ENCODE measurements around the gene FADS2. TPM values are rescaled to one million over a fixed set of nuclear protein-coding genes. Genes with fewer than 3 reads are reported as not detected.

Gene FADS2
- total RNA-seq, 1 donor from 2014 or later: 232 TPM

DNA sequence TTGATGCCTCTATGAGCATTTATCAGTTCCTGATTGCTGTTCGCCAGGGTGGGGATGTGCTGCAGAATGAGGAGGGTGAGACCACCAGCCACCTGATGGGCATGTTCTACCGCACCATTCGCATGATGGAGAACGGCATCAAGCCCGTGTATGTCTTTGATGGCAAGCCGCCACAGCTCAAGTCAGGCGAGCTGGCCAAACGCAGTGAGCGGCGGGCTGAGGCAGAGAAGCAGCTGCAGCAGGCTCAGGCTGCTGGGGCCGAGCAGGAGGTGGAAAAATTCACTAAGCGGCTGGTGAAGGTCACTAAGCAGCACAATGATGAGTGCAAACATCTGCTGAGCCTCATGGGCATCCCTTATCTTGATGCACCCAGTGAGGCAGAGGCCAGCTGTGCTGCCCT, 32.6 kb upstream of the FADS2 start:
- intact Hi-C loops (cut with micrococcal nuclease): loop anchor here (10.0 kb wide), 2 partner anchors 759 to 891 kb away; partner anchors contain the start of gene PRPF19

DNA sequence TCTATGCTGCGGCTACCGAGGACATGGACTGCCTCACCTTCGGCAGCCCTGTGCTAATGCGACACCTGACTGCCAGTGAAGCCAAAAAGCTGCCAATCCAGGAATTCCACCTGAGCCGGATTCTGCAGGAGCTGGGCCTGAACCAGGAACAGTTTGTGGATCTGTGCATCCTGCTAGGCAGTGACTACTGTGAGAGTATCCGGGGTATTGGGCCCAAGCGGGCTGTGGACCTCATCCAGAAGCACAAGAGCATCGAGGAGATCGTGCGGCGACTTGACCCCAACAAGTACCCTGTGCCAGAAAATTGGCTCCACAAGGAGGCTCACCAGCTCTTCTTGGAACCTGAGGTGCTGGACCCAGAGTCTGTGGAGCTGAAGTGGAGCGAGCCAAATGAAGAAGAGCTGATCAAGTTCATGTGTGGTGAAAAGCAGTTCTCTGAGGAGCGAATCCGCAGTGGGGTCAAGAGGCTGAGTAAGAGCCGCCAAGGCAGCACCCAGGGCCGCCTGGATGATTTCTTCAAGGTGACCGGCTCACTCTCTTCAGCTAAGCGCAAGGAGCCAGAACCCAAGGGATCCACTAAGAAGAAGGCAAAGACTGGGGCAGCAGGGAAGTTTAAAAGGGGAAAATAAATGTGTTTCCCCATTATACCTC, 32.1 kb upstream of the FADS2 start:
- intact Hi-C loops (cut with micrococcal nuclease): loop anchor here (10.0 kb wide), 2 partner anchors 759 to 891 kb away; partner anchors contain the start of gene PRPF19

DNA sequence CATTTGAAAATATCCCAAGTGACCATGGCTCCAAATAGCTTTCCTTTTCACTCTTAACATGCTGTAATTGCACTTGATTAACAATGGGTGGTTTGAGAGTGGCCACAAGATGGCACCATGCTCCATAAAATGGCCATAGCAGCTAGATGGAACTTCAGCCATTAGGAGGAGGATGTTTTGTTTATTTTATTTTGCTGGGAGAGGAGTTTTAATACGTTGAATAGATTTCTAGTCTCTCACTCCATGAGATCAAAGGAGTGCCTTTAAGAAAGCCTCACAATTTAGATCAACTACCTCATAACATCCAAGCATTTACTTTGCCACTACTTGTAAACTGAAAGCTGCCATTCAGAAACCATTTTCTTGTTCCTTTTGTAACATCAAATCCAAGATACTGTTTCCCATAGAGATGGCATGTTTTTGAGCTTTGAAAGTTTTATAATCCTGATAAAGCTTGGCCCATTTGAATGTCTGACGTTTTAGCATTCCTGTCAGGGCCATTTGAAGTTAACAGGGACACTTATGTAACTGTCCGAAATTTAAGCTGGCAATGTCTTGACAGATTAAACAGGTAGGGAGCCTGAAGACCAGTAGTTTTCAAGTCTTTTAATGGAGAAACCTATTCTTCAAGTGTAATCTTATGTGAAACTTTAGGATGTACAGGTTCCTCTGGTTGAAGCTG, 30.7 kb upstream of the FADS2 start:
- intact Hi-C loops (cut with micrococcal nuclease): loop anchor here (1.0 to 10.0 kb wide), 15 partner anchors 19 to 893 kb away; partner anchors contain the start of genes FADS3 and PRPF19

DNA sequence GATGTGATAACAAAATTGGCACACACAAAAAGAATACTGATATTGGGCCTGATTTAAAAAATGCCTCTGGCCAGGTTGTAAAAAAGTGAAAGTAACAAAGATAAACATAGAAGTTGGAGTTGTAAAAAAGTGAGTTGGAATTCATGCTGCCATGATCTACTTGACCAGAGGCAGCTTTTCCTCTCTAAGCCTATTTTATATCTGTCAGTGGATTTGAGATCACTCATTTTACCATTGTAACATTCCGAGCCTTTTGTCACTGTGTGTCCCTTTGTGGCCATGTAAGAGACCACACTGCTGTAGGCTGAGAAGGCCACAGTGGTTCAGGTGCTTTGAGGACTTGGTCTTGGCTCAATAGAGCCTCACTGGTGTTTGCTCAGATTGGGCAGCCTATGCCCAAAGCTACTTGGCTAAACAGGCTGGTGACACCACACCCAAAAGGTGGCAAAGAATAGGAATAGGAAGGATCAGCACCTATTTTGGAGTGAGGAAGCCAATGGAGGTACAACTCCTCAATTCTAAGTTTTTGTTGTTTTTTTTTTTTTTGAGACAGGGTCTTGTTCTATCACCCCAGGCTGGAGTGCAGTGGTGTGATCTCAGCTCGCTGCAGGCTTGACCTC, 28.3 kb upstream of the FADS2 start:
- intact Hi-C loops (cut with micrococcal nuclease): loop anchor here (10.0 kb wide), 2 partner anchors 755 to 895 kb away; partner anchors contain the start of gene PRPF19

DNA sequence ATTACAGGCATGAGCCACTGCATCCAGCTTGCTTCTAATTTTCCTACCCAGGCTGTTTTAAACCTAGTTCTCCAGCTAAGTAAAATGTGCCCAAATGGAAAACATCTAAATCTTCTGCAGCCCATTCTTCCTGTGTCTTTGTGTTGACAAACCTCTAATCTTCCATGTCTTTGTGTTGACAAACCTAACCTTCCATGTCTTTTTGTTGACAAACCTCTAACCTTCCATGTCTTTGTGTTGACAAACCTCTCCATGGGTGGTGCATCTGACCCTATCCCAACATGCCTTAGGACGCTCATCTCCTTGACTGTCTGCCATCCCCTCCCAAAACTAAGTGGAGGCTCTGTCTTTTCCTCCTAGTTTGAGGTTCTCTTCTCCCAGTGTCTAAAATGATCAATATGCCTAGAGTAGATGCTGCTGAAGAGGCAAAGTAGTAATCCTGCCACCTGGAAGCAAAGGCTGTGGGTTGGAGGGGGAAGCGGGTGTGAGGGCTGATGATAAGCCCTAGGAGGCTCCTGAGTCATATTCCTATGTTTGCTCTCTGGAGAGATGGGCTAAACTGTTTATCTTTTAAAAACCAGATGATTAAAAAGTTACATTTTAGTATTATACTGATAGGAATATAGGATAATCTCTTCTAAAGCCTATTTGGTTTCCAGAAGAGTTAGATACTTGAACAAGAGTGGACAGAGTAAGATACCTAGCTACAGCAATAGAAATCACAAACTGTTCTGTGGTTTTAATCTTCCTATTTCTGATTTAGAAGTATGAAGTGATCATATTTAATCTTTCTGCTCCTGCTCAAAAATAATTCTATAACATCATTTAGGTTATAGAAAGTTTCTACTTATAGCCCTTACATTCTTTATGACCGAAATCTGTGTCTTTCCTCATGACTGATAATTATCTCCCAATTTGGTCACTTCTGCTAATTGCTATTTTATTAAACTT, 27.5 kb upstream of the FADS2 start:
- intact Hi-C loops (cut with micrococcal nuclease): no loop called here

DNA sequence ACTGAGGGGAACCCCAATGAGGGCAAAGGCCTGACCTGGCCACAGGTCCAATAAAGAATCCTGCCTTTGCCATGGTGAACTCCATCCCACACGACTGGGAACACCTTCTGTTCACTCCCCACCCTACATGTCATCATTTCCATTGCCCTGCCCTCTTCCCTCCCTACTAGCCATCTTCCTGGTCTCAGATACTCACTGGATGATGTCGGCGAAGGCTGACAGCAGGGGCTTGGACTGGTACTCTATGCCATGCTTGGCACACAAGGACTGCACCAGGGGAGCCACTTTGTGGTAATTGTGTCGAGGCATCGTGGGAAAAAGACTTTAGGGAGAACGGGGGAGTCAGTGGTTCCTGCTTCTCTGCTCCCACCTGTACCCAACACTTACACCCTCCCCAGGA, 25.5 kb upstream of the FADS2 start:
- intact Hi-C loops (cut with micrococcal nuclease): no loop called here

DNA sequence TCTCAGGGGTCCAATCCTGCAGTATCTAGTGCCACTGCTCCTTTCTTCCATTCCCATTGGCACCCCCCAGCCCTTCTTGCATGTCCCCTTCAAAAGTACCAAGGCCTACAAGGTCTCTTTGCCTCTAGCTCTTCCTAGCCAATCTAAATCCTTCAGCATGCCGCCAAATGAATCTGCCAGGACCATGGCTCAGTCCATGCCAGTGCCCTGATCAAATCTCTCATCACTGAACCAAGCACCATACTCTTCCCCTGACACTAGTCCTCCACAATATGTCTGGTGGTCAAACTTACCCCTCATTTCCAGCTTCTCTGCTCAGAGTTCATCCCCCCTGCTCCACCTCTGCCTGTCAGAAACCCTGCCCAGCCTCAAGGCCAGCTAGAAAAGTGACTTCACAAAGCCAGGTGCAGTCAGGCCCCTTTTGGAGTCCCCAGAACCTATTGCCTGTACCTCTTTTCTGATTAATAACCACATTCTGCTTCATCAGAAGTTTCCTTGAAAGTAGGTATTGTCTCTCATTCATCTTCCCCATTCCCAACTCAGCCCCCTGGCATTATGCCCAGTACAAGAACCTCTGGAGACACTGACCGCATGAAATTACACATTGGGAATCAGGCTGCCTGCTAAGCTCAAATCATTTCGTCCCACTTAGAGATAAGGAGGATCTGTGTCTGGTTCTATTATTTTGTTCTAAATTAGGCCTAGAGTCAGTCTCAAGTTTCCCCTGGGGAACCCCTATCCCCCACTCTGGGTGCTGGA, 24.0 kb upstream of the FADS2 start:
- intact Hi-C loops (cut with micrococcal nuclease): no loop called here

DNA sequence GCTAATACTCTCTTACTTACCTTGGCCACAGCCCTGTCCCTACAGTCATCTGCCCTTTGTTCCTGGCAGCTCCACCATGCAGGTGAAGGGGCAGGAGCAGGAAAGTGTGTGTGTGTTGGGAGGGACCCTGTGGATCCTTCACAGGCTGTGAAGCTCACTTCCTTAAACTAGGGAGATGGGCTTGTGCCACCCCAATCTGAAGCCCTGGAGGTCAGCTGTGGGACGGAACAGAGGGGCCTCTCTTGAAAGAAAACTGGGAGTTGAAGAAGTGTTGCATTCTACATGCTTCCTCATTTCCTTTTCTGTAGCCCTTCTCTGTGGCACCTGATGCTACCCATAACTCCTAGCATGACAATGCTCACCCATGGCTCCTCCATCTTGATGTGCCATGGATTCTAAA, 23.0 kb upstream of the FADS2 start:
- intact Hi-C loops (cut with micrococcal nuclease): no loop called here

DNA sequence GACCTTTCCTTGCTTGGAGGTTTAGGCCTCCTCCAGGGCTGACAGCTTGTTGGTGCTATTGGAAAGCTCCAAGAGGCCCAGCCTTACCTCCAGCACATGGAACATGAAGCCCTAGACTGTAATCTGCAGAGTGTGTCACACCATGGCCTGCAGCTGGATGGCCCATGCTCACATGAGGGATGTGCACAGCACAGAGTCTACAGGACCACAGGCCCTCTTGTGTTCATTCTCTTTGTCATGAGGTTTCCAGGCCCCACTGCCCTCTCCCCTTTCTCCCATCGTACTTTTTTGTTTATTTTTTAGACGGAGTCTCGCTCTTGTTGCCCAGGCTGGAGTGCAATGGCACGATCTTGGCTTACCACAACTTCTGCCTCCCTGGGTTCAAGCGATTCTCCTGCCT, 21.3 kb upstream of the FADS2 start:
- intact Hi-C loops (cut with micrococcal nuclease): no loop called here

DNA sequence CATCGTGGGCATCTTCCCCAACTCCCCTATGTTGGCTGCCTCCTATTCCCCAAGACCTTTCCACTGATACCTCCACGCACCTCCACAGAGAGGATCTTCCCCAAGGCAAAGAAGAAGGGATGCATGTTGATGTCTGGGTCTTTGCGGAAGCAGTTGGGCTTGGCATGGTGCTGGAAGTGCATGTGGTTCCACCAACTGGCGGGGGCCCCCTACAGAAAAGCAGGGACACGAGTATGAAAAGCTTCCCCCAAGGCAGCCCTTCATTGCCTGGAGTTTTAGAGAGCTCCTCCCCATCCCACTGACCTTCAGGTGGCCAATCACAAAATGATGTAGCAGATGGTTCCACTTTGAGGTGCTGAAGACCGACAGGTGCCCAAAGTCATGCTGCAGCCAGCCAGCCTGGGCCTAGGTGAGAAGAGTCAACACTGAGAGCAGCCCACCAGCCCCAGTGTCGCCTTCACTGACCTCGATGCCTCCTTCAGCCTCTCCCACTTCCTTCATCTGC, 17.4 kb upstream of the FADS2 start:
- intact Hi-C loops (cut with micrococcal nuclease): no loop called here

DNA sequence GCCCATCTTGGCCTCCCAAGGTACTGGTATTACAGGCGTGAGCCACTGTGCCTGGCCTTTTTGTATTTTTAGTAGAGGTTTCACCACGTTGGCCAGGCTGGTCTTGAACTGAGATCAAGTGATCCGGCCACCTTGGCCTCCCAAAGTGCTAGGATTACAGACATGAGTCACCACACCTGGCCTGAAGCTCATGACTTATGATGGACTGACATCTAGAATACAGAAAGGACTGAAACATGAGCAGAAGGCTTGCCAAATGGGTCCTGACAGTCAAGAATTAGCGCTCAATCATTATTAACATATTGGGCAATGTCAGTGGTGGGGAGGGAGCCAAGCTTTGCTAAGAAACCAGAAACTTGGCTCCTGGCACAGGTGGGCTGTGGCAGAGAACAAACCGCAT, 16.3 kb upstream of the FADS2 start:
- intact Hi-C loops (cut with micrococcal nuclease): no loop called here

DNA sequence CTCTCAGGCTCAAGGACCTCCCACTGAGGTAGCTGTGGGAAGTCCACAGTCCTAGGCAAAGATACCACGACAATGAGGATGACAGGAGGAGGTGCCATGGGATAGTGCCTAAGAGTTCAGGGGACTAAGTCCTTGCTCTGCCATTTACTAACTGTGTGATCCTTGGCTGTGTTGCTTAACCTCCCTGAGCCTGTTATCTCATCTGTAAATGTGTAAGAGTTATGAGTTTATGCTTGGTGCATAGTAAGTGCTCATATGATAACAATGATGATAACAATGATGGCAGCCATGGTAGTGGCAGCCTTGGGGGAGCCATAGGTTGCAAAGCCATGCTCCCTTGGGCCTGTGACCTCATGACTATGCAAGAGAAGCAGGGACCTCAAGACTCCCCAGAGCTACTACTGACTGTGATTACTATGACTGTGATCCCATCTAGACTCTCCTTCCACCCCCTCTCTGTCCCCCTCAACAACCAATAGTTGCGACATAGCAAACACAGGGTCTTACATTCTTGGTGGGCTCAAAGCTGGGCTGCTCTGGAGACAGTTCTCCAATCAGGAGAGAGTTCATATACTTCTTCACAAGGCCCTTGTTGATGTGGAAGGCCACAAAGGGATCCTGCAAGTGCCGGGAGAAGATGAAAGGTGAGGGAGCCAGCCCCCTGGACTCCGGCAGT, 15.2 kb upstream of the FADS2 start:
- intact Hi-C loops (cut with micrococcal nuclease): no loop called here

DNA sequence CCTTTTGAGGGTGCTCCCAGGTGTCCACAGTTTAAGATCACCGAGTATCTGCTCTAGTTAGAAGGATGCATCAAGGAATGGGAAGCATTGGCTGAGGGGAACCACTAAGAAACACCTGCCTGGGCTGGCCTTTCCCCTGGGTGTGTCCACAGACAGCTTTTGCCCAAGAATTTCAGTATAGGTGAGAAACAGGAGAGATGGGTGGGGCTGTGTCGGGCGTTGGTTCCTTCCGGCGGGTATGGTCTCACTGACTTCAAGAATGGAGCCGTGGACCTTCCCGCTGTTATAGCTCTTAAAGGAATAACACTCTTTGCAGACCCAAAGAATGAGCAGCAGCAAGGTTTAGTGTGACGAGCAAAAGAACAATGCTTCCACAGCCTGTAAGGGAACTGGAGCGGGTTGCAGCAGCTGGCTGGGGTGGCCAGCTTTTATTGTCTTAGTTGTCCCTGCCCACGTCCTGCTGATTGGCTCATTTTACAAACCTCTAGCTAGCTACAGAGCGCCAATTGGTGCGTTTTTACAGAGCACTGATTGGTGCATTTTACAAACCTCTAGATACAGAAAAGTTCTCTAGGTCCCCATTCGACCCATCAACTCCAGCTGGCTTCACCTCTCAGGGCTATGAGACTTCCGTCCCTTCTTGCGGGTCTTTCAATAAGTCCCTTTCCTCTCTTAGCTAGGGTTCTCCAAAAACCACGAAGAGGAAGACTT, 13.7 kb upstream of the FADS2 start:
- intact Hi-C loops (cut with micrococcal nuclease): no loop called here

DNA sequence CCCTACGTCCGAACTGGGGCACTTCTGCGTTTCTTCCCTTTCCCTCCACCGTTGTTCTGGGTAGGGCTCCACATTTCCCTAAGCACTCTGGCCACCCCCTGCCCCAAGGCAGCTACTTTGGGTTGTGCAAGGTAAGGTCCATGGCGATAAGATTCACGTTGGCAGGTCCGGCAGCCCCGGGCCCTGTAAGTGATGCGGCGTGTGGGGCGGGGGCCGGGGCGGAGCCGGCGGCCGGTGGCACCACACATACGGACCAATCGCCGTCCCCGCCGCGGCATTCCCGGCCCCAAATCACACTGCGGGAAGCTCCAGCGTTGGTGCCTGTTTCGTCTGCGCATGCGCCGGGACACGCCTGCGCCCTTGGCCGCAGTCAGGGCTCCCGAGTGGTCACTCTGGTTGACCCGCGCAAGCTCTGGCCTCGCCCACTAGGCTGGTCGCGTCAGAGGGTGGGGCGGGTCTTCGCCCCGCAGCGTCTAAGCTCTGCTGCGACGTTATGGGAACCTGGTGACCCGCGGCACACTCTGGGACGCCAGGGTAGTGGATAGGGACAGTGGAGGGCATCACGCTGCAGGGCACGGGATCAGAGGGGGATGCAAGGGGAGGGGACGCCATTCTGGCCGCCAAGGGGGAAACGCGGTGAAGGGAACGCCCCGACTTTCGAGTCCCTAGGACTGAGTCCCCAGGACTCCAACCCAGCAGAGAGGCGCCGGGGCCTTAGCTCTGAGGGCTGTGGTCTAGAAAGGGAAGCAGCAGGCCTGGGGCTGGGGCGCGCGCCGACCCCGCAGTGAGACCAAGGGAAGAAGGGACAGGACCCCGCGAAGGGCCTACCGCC, 12.9 kb upstream of the FADS2 start:
- intact Hi-C loops (cut with micrococcal nuclease): loop anchor here (1.0 to 5.0 kb wide), 2 partner anchors 23 to 152 kb away; partner anchors contain the start of genes FEN1, FTH1 and TMEM258

DNA sequence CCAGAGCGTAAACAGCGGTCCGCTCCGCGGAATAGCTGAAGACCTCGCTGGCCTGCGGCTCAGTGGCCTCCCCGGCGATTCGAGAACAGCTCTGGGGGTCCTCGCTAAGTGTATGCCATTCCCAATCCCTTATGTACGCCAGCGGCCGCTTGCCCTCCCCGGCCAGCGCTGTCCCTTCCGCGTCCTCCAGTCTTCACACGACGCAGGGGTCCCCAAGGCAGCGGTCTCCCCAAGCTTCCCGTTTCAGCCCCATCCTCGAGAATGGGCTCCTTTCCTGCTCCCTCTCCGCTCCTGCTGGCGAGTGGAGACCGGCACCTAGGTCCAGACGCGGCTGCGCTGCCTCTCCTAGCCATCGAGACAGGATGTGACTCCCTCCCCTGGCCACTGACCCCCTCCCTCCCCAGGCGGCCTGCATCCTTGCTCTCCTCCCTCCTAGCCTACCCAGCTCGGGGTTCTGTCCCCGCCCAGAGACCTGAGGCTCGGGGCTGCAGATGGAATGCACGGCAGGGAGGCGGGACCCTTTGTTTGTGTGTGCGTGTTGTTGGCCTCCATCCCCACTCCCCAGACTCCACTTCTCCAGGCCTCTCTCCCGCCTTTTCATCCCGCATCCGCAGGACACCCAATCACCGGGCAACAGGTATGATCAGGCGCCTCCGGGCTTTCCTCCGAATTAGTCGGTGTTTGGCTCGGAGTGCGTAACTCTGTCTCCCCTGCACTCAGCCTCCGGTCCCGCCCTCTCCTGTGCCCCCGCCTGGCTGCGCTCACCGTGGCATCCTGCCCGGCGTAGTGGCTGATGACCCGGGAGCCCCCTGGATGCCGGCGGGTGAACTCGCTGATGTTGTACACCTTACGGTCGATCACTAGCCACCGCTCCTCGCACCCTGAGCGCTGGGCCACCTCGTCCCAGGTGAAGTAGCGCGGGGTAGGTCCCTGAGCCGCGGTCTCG, 12.0 kb upstream of the FADS2 start:
- intact Hi-C loops (cut with micrococcal nuclease): loop anchor here (1.0 to 5.0 kb wide), 5 partner anchors 19 to 655 kb away; partner anchors contain the start of genes FADS3, FEN1, FTH1 and TMEM258

DNA sequence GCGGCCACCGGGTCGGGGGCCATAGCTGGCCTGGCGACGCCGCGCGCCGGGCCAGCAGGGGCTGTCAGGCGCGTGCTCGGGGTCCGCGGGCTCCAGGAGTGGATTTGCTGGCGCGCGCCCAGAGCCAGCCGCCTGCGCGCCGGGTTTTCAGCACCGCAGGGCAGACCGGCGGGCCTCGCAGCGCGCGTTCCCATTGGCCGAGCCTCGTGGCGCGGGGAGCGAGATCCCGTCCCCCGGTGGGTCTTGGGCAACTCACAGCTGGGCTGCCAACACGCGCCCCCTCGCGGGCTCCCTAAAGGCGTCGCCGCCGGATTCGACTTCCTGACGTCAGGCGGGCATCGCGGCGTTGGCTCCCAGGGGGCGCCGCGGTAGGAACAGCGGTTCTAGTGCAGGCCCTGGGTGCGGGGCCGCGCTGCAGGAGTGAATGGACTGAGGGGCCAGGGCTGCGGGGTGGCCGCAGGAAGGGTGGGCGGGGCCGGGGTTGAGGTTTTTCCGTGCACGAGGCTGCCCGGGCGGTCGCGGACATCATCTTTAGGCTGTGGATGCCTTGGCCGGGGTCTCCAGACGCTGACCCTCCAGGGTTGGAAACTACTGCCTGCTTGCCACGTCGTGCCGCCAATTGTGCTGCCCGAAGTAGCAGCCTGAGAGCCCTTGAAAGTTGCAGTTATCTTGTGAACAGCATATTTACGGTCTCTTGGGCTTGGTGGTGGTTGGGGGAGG, 11.2 kb upstream of the FADS2 start, which contains the start of gene FADS1:
Gene FADS1, minus strand, starts transcription at position 268 of the 720 bp plus-strand sequence. Its CDS starts 74 bp downstream, at position 194.
- intact Hi-C loops (cut with micrococcal nuclease): loop anchor here (1.0 to 5.0 kb wide), 6 partner anchors 10 to 656 kb away; partner anchors contain the start of genes FADS3, FTH1 and VPS37C
